Measurements from ENCODE around the gene BROX.

BROX gene

DNA sequence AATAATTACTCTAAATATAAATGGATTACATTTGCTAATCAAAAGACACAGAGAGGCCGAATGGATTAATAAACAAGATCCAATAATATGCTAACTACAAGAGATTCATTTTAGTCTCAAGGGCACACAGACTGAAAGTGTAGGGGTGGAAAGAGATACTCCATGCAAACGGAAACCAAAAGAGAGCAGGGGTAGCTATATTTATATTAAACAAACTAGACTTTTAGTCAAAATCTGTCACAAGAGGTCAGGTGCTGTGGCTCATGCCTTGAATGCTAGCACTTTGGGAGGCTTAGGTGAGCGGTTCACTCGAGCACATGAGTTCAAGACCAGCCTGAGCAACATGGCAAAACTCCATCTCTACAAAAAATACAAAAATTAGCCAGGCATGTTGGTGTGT is 68.9 kb downstream of the BROX start:
- DNase-seq = no peak

DNA sequence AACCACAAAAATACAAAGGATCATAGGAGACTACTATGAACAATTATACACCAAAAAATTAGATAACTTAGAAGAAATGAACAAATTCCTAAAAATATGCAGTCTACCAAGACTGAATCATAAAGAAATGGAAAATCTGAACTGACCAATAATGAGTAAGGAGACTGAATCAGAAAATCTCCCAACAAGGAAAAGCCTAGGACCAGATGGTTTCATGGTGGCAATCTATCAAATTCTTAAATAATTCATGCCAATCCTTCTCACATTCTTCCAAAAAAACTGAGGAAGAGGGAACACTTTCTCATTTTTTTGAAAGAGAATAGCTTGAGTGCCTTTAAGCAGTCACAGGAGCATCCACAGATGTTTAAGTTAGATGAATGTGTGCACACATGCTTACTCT is 70.7 kb downstream of the BROX start:
- no peak for DNase-seq

GRCh38 chr1:222784371-222784770 is 72.0 kb downstream of the BROX start:
- DNase-seq = no peak

Measured in EL (cell line).